ENCODE results near the gene ANAPC16. TPM values are rescaled to one million over a fixed set of nuclear protein-coding genes. Genes with fewer than 3 reads are reported as not detected.
A peak's percentile ranks its signal among the peaks of the same experiment; 100 is the strongest.
"Not testable (repeated sequence)": the region's sequence is repeated elsewhere in the genome, so short reads cannot be mapped to it uniquely, and the experiment has no call there.

Gene ANAPC16
- total and polyA plus RNA-seq, 10 donors: 70.8 to 239 (median 106) TPM

DNA sequence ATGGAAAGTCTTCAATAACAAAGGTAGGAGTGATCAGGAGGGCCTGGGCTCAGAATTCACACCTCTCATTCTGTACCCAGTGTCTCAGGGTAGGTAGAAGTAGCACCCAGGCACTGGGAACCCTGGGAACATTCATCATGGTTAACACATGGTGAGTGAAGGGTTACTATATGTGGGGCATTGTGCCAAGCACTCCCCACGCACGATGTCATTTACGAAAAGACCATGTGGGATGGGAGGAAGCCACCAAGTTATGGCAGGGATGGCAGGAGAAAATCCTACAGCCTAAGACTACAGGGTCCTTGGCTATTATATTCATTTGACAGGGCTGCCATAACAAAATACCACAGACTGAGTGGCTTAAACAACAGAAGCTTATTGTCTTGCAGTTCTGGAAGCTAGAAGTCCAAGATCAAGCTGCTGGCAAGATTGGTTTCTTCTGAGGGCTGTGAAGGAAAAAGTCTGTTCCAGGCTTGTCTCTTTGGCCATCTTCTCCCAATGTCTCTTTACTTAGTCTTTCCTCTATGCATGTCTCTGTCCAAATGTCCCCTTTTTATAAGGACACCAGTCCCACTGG, 30.2 kb downstream of the ANAPC16 start:
- Histone ChIP-seq H3K4me3 (no peak overlapping the region), H3K27ac (peak overlapping the region; percentile 3 to 94 (median 86)), H3K9me3 (no peaks in the 10 kb centered on the region), H3K27me3 (replicated peaks in 1 of 7) (no peaks in the 10 kb centered on the region), H3K36me3 (no peaks in the 10 kb centered on the region), H3K4me1 (peaks cover 77 to 99% (median 98%) of the 10 kb centered on the region in 6 donors)
- intact Hi-C loops (cut with DNase I; ENCODE audit: low total_unique reads): no loop called here
- 23 to 47% (median 33%) methylated on average over 3 of the region's 3 CpGs for WGBS, 5 donors
- peak; percentile 31 for DNase-seq
- TF ChIP-seq POLR2AphosphoS5 (IDR thresholded peaks at IDR 0.05) (peak in 1 of 3 donors; percentile 40), POLR2A (IDR thresholded peaks at IDR 0.05) (no peak)

DNA sequence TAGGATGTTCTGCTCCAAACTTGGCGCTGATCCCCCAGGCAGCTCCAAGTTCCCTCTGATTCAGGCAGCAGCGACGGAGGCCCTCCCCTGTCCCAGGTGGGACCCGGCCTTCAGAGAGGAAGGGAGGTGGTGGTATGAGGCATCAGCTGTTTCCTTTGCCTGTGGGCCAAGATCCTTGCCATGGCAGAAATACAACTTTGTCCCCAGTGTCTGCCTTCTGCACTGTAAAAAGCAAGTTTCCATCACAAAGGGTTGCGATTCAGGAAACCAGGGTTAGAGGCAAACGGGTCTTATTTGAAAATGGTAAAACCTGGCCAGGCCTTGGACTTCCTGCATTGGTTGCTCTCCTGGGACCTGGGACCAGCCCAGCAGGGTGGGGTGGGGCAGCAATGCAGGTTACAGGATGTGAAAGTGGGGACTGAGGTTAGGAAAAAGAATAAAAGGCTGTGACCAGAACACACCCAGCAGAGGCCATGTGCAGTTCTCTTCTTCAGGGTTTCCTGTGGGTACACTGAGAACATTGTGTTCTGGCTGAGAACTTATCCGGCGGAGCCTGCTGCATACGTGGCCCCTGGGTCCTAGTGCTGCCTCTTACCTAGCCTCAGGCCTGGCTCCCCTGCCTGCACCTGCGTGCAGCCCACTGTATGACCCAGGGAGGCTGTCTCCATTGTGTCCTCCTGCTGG, 32.8 kb downstream of the ANAPC16 start:
- Histone ChIP-seq H3K4me3 (peak overlapping the region in 7 of 8 donors; percentile 0 to 62 (median 24)), H3K27ac (peak overlapping the region; percentile 76 to 94 (median 90)), H3K27me3 (replicated peaks in 1 of 7) (no peaks in the 10 kb centered on the region), H3K36me3 (no peaks in the 10 kb centered on the region), H3K4me1 (peaks cover 76 to 100% (median 92%) of the 10 kb centered on the region in 6 donors), H3K9me3 (no peaks in the 10 kb centered on the region)
- TF ChIP-seq, protein P1, sequence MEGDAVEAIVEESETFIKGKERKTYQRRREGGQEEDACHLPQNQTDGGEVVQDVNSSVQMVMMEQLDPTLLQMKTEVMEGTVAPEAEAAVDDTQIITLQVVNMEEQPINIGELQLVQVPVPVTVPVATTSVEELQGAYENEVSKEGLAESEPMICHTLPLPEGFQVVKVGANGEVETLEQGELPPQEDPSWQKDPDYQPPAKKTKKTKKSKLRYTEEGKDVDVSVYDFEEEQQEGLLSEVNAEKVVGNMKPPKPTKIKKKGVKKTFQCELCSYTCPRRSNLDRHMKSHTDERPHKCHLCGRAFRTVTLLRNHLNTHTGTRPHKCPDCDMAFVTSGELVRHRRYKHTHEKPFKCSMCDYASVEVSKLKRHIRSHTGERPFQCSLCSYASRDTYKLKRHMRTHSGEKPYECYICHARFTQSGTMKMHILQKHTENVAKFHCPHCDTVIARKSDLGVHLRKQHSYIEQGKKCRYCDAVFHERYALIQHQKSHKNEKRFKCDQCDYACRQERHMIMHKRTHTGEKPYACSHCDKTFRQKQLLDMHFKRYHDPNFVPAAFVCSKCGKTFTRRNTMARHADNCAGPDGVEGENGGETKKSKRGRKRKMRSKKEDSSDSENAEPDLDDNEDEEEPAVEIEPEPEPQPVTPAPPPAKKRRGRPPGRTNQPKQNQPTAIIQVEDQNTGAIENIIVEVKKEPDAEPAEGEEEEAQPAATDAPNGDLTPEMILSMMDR (IDR thresholded peaks at IDR 0.05 in 8 of 11, conservative IDR thresholded peaks at IDR 0.05 in 3 of 11): peak in 3 of 11 experiments; percentile 6 to 24 (median 6)
- peak in 1 of 3 donors; percentile 36 for TF ChIP-seq POLR2A (IDR thresholded peaks at IDR 0.05)
- peak; percentile 86 to 96 (median 87) for TF ChIP-seq POLR2AphosphoS5 (IDR thresholded peaks at IDR 0.05)
- 2 to 4% (median 3%) methylated on average over 10 of the region's 10 CpGs for WGBS, 5 donors
- intact Hi-C loops (cut with DNase I; ENCODE audit: low total_unique reads): no loop called here
- peak; percentile 96 for DNase-seq

DNA sequence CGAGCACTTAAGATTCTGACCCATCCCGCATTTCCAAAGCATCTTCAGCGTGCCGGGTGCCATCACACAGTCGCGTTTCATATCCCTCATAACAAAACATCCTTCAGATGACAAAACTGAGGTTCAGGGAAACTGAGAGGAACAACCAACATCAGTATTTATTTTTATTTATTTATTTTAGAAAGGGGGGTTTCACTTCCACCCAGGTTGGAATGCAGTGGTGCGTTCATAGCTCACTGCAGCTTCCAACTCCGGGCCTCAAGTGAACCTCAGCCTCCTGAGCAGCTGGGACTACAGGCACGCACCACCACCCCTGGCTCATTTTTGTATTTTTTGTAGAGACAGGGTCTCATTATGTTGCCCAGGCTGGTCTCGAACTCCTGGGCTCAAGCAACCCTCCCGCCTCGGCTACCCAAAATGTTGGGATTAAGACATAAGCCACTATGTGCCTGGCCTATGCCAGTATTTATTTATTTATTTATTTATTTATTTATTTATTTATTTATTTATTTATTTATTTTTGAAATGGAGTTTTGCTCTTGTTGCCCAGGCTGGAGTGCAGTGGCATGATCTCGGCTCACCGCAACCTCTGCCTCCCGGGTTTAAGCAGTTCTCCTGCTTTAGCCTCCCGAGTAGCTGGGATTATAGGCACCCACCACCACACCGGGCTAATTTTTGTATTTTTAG, 33.5 kb downstream of the ANAPC16 start:
- WGBS, 5 donors: 70 to 75% (median 75%) methylated on average over 17 of the region's 17 CpGs
- intact Hi-C loops (cut with DNase I; ENCODE audit: low total_unique reads); H3K9me3 ChIP-seq; H3K27me3 ChIP-seq (replicated peaks in 1 of 7); H3K36me3 ChIP-seq: not testable (repeated sequence)
- H3K4me3 ChIP-seq: peak overlapping the region in 2 of 8 donors; percentile 24 to 62
- DNase-seq: peak; percentile 73
- peaks cover 72 to 100% (median 92%) of the 10 kb centered on the region in 6 donors for H3K4me1 ChIP-seq
- peak overlapping the region; percentile 76 to 94 (median 90) for H3K27ac ChIP-seq

DNA sequence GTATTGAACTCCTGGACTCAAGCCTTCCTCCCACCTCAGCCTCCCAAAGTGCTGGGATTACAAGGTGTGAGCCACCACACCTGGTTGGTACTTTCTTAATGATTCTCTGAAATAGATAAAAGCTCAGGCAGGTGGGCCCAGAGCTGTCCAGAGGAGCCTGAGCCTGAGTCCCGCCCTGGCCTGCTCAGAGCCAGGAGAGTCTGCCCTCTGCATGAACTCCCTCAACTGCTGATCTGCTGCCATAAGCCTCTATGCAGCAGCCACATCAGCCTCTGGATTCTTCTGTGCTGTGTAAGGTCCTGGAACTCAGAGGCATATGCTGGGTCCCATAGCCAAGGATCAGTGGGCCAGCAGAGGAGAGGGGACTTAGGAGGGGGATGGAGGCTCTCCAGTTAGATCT, 34.9 kb downstream of the ANAPC16 start:
- 86 to 100% (median 97%) methylated on average over 1 of the region's 1 CpG for WGBS, 5 donors
- DNase-seq: peak; percentile 63
- intact Hi-C loops (cut with DNase I; ENCODE audit: low total_unique reads): no loop called here
- peaks cover 73 to 100% (median 92%) of the 10 kb centered on the region in 6 donors for H3K4me1 ChIP-seq
- no peaks in the 10 kb centered on the region for H3K27me3 ChIP-seq (replicated peaks in 1 of 7)
- peak overlapping the region in 6 of 8 donors; percentile 57 to 94 (median 92) for H3K27ac ChIP-seq
- H3K36me3 ChIP-seq: no peaks in the 10 kb centered on the region
- H3K9me3 ChIP-seq: no peaks in the 10 kb centered on the region
- no peak overlapping the region for H3K4me3 ChIP-seq
- TF ChIP-seq, protein P1 (IDR thresholded peaks at IDR 0.05 in 8 of 11, conservative IDR thresholded peaks at IDR 0.05 in 3 of 11): no peak
- TF ChIP-seq POLR2AphosphoS5 (IDR thresholded peaks at IDR 0.05): peak in 1 of 3 donors; percentile 19
- no peak for TF ChIP-seq POLR2A (IDR thresholded peaks at IDR 0.05)

DNA sequence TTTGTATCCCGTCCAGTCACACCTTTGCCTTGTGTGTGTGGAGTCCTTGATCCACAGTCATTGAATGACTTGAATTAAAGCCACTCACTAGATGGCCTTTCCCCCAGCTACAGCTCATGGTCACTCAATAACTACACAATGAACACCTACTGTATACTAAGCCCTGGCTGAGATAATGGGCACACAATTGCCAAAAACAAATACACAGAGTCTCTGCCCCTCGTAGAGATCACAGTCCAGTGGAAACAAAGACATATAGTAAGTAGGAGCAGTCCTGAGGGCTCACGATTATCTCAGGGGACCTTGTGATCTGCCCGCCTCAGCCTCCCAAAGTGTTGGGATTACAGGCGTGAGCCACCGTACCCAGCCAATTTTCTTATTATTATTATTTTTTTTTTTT, 35.8 kb downstream of the ANAPC16 start:
- no peaks in the 10 kb centered on the region for H3K9me3 ChIP-seq
- peaks cover 73 to 100% (median 93%) of the 10 kb centered on the region in 6 donors for H3K4me1 ChIP-seq
- WGBS, 5 donors: 89 to 95% (median 92%) methylated on average over 6 of the region's 6 CpGs
- no peak overlapping the region for H3K4me3 ChIP-seq
- no peak for DNase-seq
- no peaks in the 10 kb centered on the region for H3K36me3 ChIP-seq
- H3K27me3 ChIP-seq (replicated peaks in 1 of 7): no peaks in the 10 kb centered on the region
- TF ChIP-seq POLR2A (IDR thresholded peaks at IDR 0.05) (no peak), POLR2AphosphoS5 (IDR thresholded peaks at IDR 0.05) (no peak)
- TF ChIP-seq, protein P1 (IDR thresholded peaks at IDR 0.05 in 8 of 11, conservative IDR thresholded peaks at IDR 0.05 in 3 of 11): no peak
- peak overlapping the region in 3 of 8 donors; percentile 89 to 93 (median 91) for H3K27ac ChIP-seq
- intact Hi-C loops (cut with DNase I; ENCODE audit: low total_unique reads): no loop called here
